ENCODE results near the gene CD44.

The CD44 gene

GRCh38 chr11:35262735-35263134 is 123.8 kb downstream of the CD44 start:
- H3K27ac ChIP-seq (ENCODE audit: low read depth, low read length, severe bottlenecking) = no peak overlapping the region
- H3K4me1 ChIP-seq (ENCODE audit: control insufficient read depth, insufficient read depth, low read length, poor library complexity, severe bottlenecking) = no peaks in the 10 kb centered on the region
- no peaks in the 10 kb centered on the region for H3K36me3 ChIP-seq (ENCODE audit: control insufficient read depth, insufficient read depth, low read length)
- H3K9me3 ChIP-seq (ENCODE audit: control insufficient read depth, low read length) = no peaks in the 10 kb centered on the region
- H3K4me3 ChIP-seq (ENCODE audit: extremely low read depth, insufficient read depth, low read length, poor library complexity, severe bottlenecking) = no peak overlapping the region

- Histone ChIP-seq H3K4me3 (ENCODE audit: extremely low read depth, insufficient read depth, low read length, poor library complexity, severe bottlenecking) (no peak overlapping the region), H3K27ac (ENCODE audit: low read depth, low read length, severe bottlenecking) (no peak overlapping the region), H3K9me3 (ENCODE audit: control insufficient read depth, low read length) (no peaks in the 10 kb centered on the region), H3K4me1 (ENCODE audit: control insufficient read depth, insufficient read depth, low read length, poor library complexity, severe bottlenecking) (no peaks in the 10 kb centered on the region), H3K36me3 (ENCODE audit: control insufficient read depth, insufficient read depth, low read length) (no peaks in the 10 kb centered on the region)
- WGBS, 2 experiments (ENCODE audit: insufficient coverage in 2 of 2) = no CpG with 5 or more reads among the region's 3 CpGs
Observed at GRCh38 chr11:35265755-35266454, 126.9 kb downstream of the CD44 start.

- 100% methylated on average over 1 to 2 of the region's 2 CpGs for whole genome bisulfite sequencing, 2 experiments (ENCODE audit: insufficient coverage in 2 of 2)
- Histone ChIP-seq H3K9me3 (ENCODE audit: control insufficient read depth, low read length) (no peaks in the 10 kb centered on the region), H3K27ac (ENCODE audit: low read depth, low read length, severe bottlenecking) (no peak overlapping the region), H3K36me3 (ENCODE audit: control insufficient read depth, insufficient read depth, low read length) (no peaks in the 10 kb centered on the region), H3K4me3 (ENCODE audit: extremely low read depth, insufficient read depth, low read length, poor library complexity, severe bottlenecking) (no peak overlapping the region), H3K4me1 (ENCODE audit: control insufficient read depth, insufficient read depth, low read length, poor library complexity, severe bottlenecking) (peaks cover 3% of the 10 kb centered on the region)
Observed at GRCh38 chr11:35267504-35267903, 128.5 kb downstream of the CD44 start.

GRCh38 chr11:35270342-35270741 is 131.4 kb downstream of the CD44 start:
- WGBS, 2 experiments (ENCODE audit: insufficient coverage in 2 of 2) = no CpG with 5 or more reads among the region's 1 CpG
- no peak overlapping the region for H3K4me3 ChIP-seq (ENCODE audit: extremely low read depth, insufficient read depth, low read length, poor library complexity, severe bottlenecking)
- peaks cover 20% of the 10 kb centered on the region for H3K4me1 ChIP-seq (ENCODE audit: control insufficient read depth, insufficient read depth, low read length, poor library complexity, severe bottlenecking)
- H3K27ac ChIP-seq (ENCODE audit: low read depth, low read length, severe bottlenecking) = no peak overlapping the region
- no peaks in the 10 kb centered on the region for H3K9me3 ChIP-seq (ENCODE audit: control insufficient read depth, low read length)
- no peaks in the 10 kb centered on the region for H3K36me3 ChIP-seq (ENCODE audit: control insufficient read depth, insufficient read depth, low read length)

GRCh38 chr11:35271031-35271430 is 132.1 kb downstream of the CD44 start:
- H3K4me1 ChIP-seq (ENCODE audit: control insufficient read depth, insufficient read depth, low read length, poor library complexity, severe bottlenecking) = peaks cover 20% of the 10 kb centered on the region
- H3K9me3 ChIP-seq (ENCODE audit: control insufficient read depth, low read length) = no peaks in the 10 kb centered on the region
- 86 to 95% methylated on average over 3 of the region's 3 CpGs for WGBS, 2 experiments (ENCODE audit: insufficient coverage in 2 of 2)

GRCh38 chr11:35272391-35272902 is 133.5 kb downstream of the CD44 start:
- no peaks in the 10 kb centered on the region for H3K9me3 ChIP-seq (ENCODE audit: control insufficient read depth, low read length)
- H3K36me3 ChIP-seq (ENCODE audit: control insufficient read depth, insufficient read depth, low read length) = no peaks in the 10 kb centered on the region
- WGBS, 2 experiments (ENCODE audit: insufficient coverage in 2 of 2) = 93% methylated on average over 2 to 5 of the region's 5 CpGs
- H3K4me1 ChIP-seq (ENCODE audit: control insufficient read depth, insufficient read depth, low read length, poor library complexity, severe bottlenecking) = peaks cover 20% of the 10 kb centered on the region
- no peak overlapping the region for H3K4me3 ChIP-seq (ENCODE audit: extremely low read depth, insufficient read depth, low read length, poor library complexity, severe bottlenecking)
- no peak overlapping the region for H3K27ac ChIP-seq (ENCODE audit: low read depth, low read length, severe bottlenecking)

More at GRCh38 chr11:35271031-35271430, 132.1 kb downstream of the CD44 start:
- no peak overlapping the region for H3K4me3 ChIP-seq (ENCODE audit: extremely low read depth, insufficient read depth, low read length, poor library complexity, severe bottlenecking)
- H3K36me3 ChIP-seq (ENCODE audit: control insufficient read depth, insufficient read depth, low read length) = no peaks in the 10 kb centered on the region
- no peak overlapping the region for H3K27ac ChIP-seq (ENCODE audit: low read depth, low read length, severe bottlenecking)

GRCh38 chr11:35274909-35275785 is 136.2 kb downstream of the CD44 start:
- peaks cover 20% of the 10 kb centered on the region for H3K4me1 ChIP-seq (ENCODE audit: control insufficient read depth, insufficient read depth, low read length, poor library complexity, severe bottlenecking)
- H3K4me3 ChIP-seq (ENCODE audit: extremely low read depth, insufficient read depth, low read length, poor library complexity, severe bottlenecking) = no peak overlapping the region
- no peaks in the 10 kb centered on the region for H3K9me3 ChIP-seq (ENCODE audit: control insufficient read depth, low read length)
- WGBS, 2 experiments (ENCODE audit: insufficient coverage in 2 of 2) = 74 to 86% methylated on average over 3 to 4 of the region's 6 CpGs
- no peak overlapping the region for H3K27ac ChIP-seq (ENCODE audit: low read depth, low read length, severe bottlenecking)
- H3K36me3 ChIP-seq (ENCODE audit: control insufficient read depth, insufficient read depth, low read length) = no peaks in the 10 kb centered on the region

- Histone ChIP-seq H3K27ac (ENCODE audit: low read depth, low read length, severe bottlenecking) (no peak overlapping the region), H3K9me3 (ENCODE audit: control insufficient read depth, low read length) (no peaks in the 10 kb centered on the region), H3K4me1 (ENCODE audit: control insufficient read depth, insufficient read depth, low read length, poor library complexity, severe bottlenecking) (peaks cover 20% of the 10 kb centered on the region), H3K4me3 (ENCODE audit: extremely low read depth, insufficient read depth, low read length, poor library complexity, severe bottlenecking) (no peak overlapping the region), H3K36me3 (ENCODE audit: control insufficient read depth, insufficient read depth, low read length) (no peaks in the 10 kb centered on the region)
- 76 to 100% methylated on average over 1 of the region's 1 CpG for WGBS, 2 experiments (ENCODE audit: insufficient coverage in 2 of 2)
Observed at GRCh38 chr11:35275786-35276170, 136.8 kb downstream of the CD44 start.

- Histone ChIP-seq H3K9me3 (ENCODE audit: control insufficient read depth, low read length) (no peaks in the 10 kb centered on the region), H3K4me3 (ENCODE audit: extremely low read depth, insufficient read depth, low read length, poor library complexity, severe bottlenecking) (no peak overlapping the region), H3K4me1 (ENCODE audit: control insufficient read depth, insufficient read depth, low read length, poor library complexity, severe bottlenecking) (peaks cover 20% of the 10 kb centered on the region), H3K36me3 (ENCODE audit: control insufficient read depth, insufficient read depth, low read length) (no peaks in the 10 kb centered on the region), H3K27ac (ENCODE audit: low read depth, low read length, severe bottlenecking) (no peak overlapping the region)
- 100% methylated on average over 2 of the region's 2 CpGs; no CpG with 5 or more reads in 1 of the 2 experiments for WGBS, 2 experiments (ENCODE audit: insufficient coverage in 2 of 2)
Observed at GRCh38 chr11:35276396-35277145, 137.6 kb downstream of the CD44 start.

- H3K4me1 ChIP-seq (ENCODE audit: control insufficient read depth, insufficient read depth, low read length, poor library complexity, severe bottlenecking) = peaks cover 13% of the 10 kb centered on the region
- H3K9me3 ChIP-seq (ENCODE audit: control insufficient read depth, low read length) = no peaks in the 10 kb centered on the region
- 83 to 100% methylated on average over 2 of the region's 2 CpGs for WGBS, 2 experiments (ENCODE audit: insufficient coverage in 2 of 2)
- H3K4me3 ChIP-seq (ENCODE audit: extremely low read depth, insufficient read depth, low read length, poor library complexity, severe bottlenecking) = no peak overlapping the region
- no peaks in the 10 kb centered on the region for H3K36me3 ChIP-seq (ENCODE audit: control insufficient read depth, insufficient read depth, low read length)
- H3K27ac ChIP-seq (ENCODE audit: low read depth, low read length, severe bottlenecking) = no peak overlapping the region
Observed at GRCh38 chr11:35277827-35278226, 138.9 kb downstream of the CD44 start.
